Measurements from ENCODE around the gene CELF4.

Gene CELF4

DNA sequence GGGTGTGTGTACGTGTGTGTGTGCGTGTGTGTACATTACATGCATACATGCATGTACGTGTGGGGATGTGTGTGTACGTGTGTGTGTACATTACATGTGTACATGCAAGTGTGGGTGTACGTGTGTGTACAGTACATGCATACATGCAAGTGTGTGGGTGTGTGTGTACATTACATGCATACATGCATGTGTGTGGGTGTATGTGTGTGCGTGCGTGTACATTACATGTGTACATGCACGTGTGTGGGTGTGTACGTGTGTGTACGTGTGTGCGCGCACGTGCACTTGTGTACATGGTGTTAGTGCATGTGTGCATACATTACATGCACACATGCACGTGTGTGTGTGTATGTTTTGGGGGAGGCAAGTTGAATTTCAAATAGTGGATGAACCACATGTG lies 300.6 kb downstream of the CELF4 start:
- TF ChIP-seq, protein P1, sequence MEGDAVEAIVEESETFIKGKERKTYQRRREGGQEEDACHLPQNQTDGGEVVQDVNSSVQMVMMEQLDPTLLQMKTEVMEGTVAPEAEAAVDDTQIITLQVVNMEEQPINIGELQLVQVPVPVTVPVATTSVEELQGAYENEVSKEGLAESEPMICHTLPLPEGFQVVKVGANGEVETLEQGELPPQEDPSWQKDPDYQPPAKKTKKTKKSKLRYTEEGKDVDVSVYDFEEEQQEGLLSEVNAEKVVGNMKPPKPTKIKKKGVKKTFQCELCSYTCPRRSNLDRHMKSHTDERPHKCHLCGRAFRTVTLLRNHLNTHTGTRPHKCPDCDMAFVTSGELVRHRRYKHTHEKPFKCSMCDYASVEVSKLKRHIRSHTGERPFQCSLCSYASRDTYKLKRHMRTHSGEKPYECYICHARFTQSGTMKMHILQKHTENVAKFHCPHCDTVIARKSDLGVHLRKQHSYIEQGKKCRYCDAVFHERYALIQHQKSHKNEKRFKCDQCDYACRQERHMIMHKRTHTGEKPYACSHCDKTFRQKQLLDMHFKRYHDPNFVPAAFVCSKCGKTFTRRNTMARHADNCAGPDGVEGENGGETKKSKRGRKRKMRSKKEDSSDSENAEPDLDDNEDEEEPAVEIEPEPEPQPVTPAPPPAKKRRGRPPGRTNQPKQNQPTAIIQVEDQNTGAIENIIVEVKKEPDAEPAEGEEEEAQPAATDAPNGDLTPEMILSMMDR (IDR thresholded peaks at IDR 0.05; ENCODE audit: extremely low read depth, missing control alignments): no peak
- DNase-seq (ENCODE audit: low spot score): no peak

GRCh38 chr18:37261988-37262387 lies 303.6 kb downstream of the CELF4 start:
- TF ChIP-seq, protein P1 (IDR thresholded peaks at IDR 0.05; ENCODE audit: extremely low read depth, missing control alignments): no peak
- no peak for DNase-seq (ENCODE audit: low spot score)

GRCh38 chr18:37261246-37261840 lies 304.3 kb downstream of the CELF4 start:
- TF ChIP-seq, protein P1 (IDR thresholded peaks at IDR 0.05; ENCODE audit: extremely low read depth, missing control alignments): no peak
- DNase-seq (ENCODE audit: low spot score): no peak

GRCh38 chr18:37260367-37261093 lies 305.1 kb downstream of the CELF4 start:
- no peak for DNase-seq (ENCODE audit: low spot score)
- TF ChIP-seq, protein P1 (IDR thresholded peaks at IDR 0.05; ENCODE audit: extremely low read depth, missing control alignments): no peak

GRCh38 chr18:37259711-37260110 lies 305.9 kb downstream of the CELF4 start:
- TF ChIP-seq, protein P1 (IDR thresholded peaks at IDR 0.05; ENCODE audit: extremely low read depth, missing control alignments): no peak
- no peak for DNase-seq (ENCODE audit: low spot score)

DNA sequence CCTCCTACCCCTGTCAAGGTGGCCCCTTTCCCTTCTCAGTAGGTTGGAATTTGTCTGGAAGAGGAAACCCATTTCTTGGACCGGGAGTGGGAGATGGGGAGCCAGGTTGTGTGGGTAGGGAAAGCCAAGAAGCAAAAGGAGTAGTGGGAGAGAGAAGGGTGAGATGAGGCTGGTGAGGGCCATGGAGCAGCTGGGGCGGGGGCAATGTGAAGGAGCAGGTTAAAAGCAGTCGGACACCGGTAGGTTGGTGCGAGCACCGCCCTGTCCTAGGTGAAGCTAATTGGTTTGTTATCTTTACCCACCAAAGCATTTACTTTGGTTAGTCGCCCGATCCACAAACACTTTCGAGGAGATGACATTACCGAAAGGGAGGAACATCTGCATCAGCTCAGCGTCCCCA lies 306.8 kb downstream of the CELF4 start:
- no peak for DNase-seq (ENCODE audit: low spot score)
- TF ChIP-seq, protein P1 (IDR thresholded peaks at IDR 0.05; ENCODE audit: extremely low read depth, missing control alignments): no peak

GRCh38 chr18:37258131-37258530 lies 307.5 kb downstream of the CELF4 start:
- TF ChIP-seq, protein P1 (IDR thresholded peaks at IDR 0.05; ENCODE audit: extremely low read depth, missing control alignments): no peak
- no peak for DNase-seq (ENCODE audit: low spot score)
